MG63 (cell line): Measurements from ENCODE around the gene EYA2. TPM values are rescaled to one million over a fixed set of nuclear protein-coding genes. Genes with fewer than 3 reads are reported as not detected.
"Not testable (repeated sequence)": the region's sequence is repeated elsewhere in the genome, so short reads cannot be mapped to it uniquely, and the experiment has no call there.

Source experiments
- DNase-seq: peaks from one replicate; pipeline ENCODE4 v3.0.0-alpha.2; 2020
- H3K27me3 ChIP-seq: fragments of 250-450 bp; sonication (Bioruptor Pico); 2 replicates; pipeline ENCODE4 v1.5.1; 2020; ENCODE audit warnings: mild to moderate bottlenecking, moderate library complexity
- H3K36me3 ChIP-seq: fragments of 250-450 bp; sonication (Bioruptor Pico); 2 replicates; pipeline ENCODE4 v1.5.1; 2020; ENCODE audit warnings: mild to moderate bottlenecking, moderate library complexity
- H3K4me3 ChIP-seq: fragments of 250-450 bp; sonication (Bioruptor Pico); 2 replicates; pipeline ENCODE4 v1.5.1; 2020; ENCODE audit warnings: mild to moderate bottlenecking, moderate library complexity
- H3K9me3 ChIP-seq: fragments of 250-450 bp; sonication (Bioruptor Pico); 2 replicates; pipeline ENCODE4 v1.5.1; 2020; ENCODE audit warnings: mild to moderate bottlenecking, moderate library complexity
- total RNA-seq: library from RNA; depleted of rRNA; stranded (reverse); fragments of >200 nt; shearing (Covaris generic); gene quantifications from 2 replicates; pipeline ENCODE4 v1.2.3, GENCODE V29; 2014; ENCODE audit warnings: low replicate concordance

EYA2 gene
- total RNA-seq, 1 experiment from 2014 or later, result 37.0 TPM

DNA sequence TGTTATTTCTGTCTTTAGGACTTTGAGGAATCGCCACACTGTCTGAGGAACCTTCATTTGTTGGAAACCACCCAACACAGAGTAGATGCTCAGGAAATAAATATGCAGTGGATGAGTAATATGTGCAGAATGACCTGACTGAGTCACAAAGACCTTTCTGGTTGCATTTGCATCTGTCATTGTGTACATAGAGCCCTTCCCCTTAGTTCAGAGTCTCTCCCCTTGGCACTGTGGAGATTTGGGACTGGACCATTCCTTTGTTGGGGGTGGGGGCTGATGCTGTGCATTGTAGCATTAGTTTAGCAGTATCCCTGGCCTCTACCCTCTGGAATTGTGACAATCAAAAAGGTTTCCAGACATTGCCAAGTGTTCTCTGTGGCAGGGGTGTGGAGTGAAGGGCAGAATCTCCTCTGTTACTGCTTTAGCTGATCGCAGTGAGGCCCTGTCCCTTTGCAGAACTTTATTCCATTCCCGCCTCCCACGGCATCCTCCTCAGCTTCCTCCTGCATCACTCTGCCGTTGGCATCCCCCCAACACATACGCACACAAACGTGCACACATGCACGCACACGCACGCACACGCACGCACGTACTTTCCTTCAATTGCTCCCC is 64.5 kb downstream of the EYA2 start:
- H3K27me3 ChIP-seq, result no peaks in the 10 kb centered on the region
- H3K36me3 ChIP-seq, result peaks cover 20% of the 10 kb centered on the region
- peak; percentile 87 for DNase-seq
- H3K9me3 ChIP-seq, result peaks cover 14% of the 10 kb centered on the region
- no peak overlapping the region for H3K4me3 ChIP-seq

DNA sequence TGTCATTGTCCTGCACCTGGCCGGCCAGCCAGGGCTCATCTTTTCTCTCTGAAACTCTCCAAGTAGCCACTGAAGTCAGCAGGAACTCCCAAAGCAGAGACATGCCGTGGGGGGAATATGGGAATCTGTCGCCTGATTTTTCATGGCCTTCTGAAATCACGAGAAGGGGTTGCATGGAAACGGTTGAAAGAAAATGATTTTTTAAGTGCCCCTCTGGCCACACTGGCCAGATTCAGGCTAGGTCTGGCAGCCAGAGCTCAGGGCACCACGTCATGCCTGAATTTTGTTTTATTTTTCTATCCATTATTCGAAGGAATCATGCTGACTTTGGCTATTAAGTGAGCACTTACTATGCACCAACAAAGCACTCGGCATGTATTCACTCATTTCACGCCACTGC is 65.2 kb downstream of the EYA2 start:
- peaks cover 20% of the 10 kb centered on the region for H3K36me3 ChIP-seq
- H3K4me3 ChIP-seq, result no peak overlapping the region
- peaks cover 14% of the 10 kb centered on the region for H3K9me3 ChIP-seq
- no peaks in the 10 kb centered on the region for H3K27me3 ChIP-seq
- DNase-seq, result no peak

GRCh38 chr20:46960536-46960935 is 65.9 kb downstream of the EYA2 start:
- Histone ChIP-seq H3K4me3 (no peak overlapping the region), H3K9me3 (peaks cover 14% of the 10 kb centered on the region), H3K27me3 (no peaks in the 10 kb centered on the region), H3K36me3 (peaks cover 20% of the 10 kb centered on the region)
- no peak for DNase-seq

- H3K4me3 ChIP-seq, H3K36me3 ChIP-seq, DNase-seq, H3K27me3 ChIP-seq, H3K9me3 ChIP-seq: not testable (repeated sequence)
These were observed 67.3 kb downstream of the EYA2 start for GRCh38 chr20:46961968-46962367.

GRCh38 chr20:46962452-46963195 is 68.0 kb downstream of the EYA2 start:
- peaks cover under 1% of the 10 kb centered on the region; the same call in 1 of the 2 replicates for H3K36me3 ChIP-seq
- no peak for DNase-seq
- H3K27me3 ChIP-seq, result no peaks in the 10 kb centered on the region
- H3K4me3 ChIP-seq, result no peak overlapping the region
- no peaks in the 10 kb centered on the region; the same call in 1 of the 2 replicates for H3K9me3 ChIP-seq

GRCh38 chr20:46963196-46963529 is 68.5 kb downstream of the EYA2 start:
- Histone ChIP-seq H3K27me3 (no peaks in the 10 kb centered on the region), H3K36me3 (no peaks in the 10 kb centered on the region), H3K4me3 (no peak overlapping the region), H3K9me3 (no peaks in the 10 kb centered on the region)
- DNase-seq, result no peak

- Histone ChIP-seq H3K27me3 (no peaks in the 10 kb centered on the region), H3K36me3 (no peaks in the 10 kb centered on the region), H3K9me3 (no peaks in the 10 kb centered on the region), H3K4me3 (no peak overlapping the region)
- DNase-seq, result no peak
These were observed 69.3 kb downstream of the EYA2 start for GRCh38 chr20:46963758-46964617.

- Histone ChIP-seq H3K9me3 (no peaks in the 10 kb centered on the region), H3K4me3 (no peak overlapping the region), H3K36me3 (no peaks in the 10 kb centered on the region), H3K27me3 (no peaks in the 10 kb centered on the region)
- no peak for DNase-seq
These were observed 70.2 kb downstream of the EYA2 start for GRCh38 chr20:46964618-46965455.

DNA sequence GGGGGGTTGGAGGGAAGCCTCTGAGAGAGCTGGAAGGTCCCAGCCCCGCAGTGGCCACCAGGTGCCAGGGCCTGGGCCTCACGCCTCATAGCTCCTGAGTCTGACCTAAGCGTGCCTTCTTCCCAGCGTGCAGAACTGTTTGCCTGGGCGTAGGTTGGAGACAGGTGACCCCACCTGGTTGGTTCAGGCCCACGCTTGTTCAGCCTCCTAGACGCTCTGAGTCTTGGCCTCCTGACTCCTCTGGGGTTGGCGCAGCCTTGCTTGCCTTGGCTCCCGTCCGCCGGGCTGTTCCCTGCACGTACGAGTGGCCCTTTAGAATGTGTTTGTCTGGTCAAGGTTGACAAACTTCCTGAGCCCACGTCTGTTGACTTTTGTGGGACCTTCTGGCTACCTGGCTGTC is 70.8 kb downstream of the EYA2 start:
- no peaks in the 10 kb centered on the region for H3K9me3 ChIP-seq
- no peaks in the 10 kb centered on the region for H3K36me3 ChIP-seq
- H3K4me3 ChIP-seq, result no peak overlapping the region
- DNase-seq, result no peak
- no peaks in the 10 kb centered on the region for H3K27me3 ChIP-seq

GRCh38 chr20:46967646-46968045 is 73.0 kb downstream of the EYA2 start:
- no peaks in the 10 kb centered on the region for H3K9me3 ChIP-seq
- no peak overlapping the region for H3K4me3 ChIP-seq
- no peak for DNase-seq
- no peaks in the 10 kb centered on the region for H3K27me3 ChIP-seq
- H3K36me3 ChIP-seq, result no peaks in the 10 kb centered on the region

- H3K36me3 ChIP-seq, result no peaks in the 10 kb centered on the region; the same call in 1 of the 2 replicates
- H3K9me3 ChIP-seq, result no peaks in the 10 kb centered on the region
- no peak overlapping the region for H3K4me3 ChIP-seq
- DNase-seq, result no peak
- no peaks in the 10 kb centered on the region for H3K27me3 ChIP-seq
These were observed 76.4 kb downstream of the EYA2 start for GRCh38 chr20:46970937-46971630.

DNA sequence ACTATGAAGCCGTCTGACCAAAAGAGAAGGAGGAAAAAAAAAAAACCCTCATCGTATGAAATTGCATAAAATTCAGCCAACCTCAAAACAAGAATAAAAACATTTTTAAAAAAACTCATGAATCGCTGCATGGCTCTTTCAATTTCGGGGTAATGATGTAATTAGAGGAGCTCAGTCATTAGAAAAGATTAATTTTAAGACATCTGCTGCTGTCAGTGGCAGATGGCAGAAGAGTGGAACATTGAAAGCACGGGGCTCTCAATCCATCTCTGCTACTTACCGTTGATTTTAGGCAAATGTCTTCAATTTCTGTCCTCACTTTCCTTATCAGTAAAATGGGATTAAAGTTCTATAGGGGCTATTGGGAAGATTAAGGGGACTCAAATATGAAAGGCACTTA is 79.1 kb downstream of the EYA2 start:
- Histone ChIP-seq H3K27me3 (no peaks in the 10 kb centered on the region), H3K4me3 (no peak overlapping the region), H3K9me3 (no peaks in the 10 kb centered on the region)

DNA sequence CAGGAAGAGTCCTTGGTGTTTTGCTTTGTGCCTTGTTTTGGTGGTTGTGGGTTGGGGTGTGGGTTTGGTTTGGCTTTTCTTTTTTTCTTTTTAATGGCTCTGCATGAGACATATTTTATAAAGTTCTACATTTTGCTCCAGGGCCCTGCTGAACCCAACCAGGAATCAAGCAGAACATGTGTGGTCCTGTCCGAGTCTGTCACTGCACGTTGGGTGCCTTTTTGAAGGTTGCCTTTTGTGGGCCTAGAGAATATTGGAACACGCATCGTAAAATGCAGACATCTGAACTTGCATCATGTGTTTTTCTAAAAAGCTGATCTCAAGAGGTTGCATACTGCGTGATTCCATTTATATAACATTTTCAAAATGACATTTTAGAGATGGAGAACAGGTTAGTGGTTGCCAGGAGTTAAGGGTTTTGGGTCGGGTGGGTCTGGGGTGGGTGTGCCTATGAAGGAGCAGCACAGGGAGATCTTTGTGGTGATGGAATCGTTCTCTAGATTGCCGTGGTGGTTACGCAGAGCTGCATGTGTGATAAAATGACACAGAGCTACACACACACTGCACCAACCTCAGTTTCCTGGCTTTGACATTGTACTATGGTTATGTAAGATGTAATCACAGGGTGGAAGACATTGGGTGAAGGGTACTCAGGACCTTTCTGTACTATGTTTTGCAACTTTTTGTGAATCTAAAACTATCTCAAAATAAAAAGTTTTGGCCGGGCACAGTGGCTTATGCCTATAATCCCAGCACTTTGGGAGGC is 80.2 kb downstream of the EYA2 start:
- H3K36me3 ChIP-seq, result no peaks in the 10 kb centered on the region; the same call in 1 of the 2 replicates
- H3K27me3 ChIP-seq, result no peaks in the 10 kb centered on the region
- no peak overlapping the region for H3K4me3 ChIP-seq
- no peak for DNase-seq
- H3K9me3 ChIP-seq, result no peaks in the 10 kb centered on the region

More for the DNA sequence above, 79.1 kb downstream of the EYA2 start:
- DNase-seq, result no peak
- no peaks in the 10 kb centered on the region; the same call in 1 of the 2 replicates for H3K36me3 ChIP-seq

GRCh38 chr20:46975976-46976375 is 81.3 kb downstream of the EYA2 start:
- H3K36me3 ChIP-seq, result no peaks in the 10 kb centered on the region; the same call in 1 of the 2 replicates
- no peaks in the 10 kb centered on the region for H3K9me3 ChIP-seq
- H3K4me3 ChIP-seq, result no peak overlapping the region
- no peak for DNase-seq
- no peaks in the 10 kb centered on the region for H3K27me3 ChIP-seq

DNA sequence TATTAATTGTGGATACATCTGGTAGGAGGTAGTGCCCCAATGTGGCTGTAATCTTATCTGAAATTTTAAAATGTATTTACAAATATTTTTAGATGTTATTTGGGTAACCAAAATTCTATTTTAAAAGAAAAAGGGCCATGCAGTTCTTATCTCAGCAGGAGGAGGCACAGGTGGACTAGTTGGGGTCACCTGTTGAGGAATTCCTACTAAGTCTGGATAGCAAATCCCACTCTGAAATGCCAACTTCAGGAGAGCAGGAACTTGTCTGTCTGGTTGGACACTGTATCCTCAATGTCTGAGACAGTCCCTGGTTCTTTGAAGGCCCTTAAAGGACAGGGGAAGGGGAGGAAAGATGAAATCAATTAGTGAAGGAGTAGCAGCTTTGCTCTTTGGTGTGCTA is 82.6 kb downstream of the EYA2 start:
- Histone ChIP-seq H3K9me3 (peaks cover under 1% of the 10 kb centered on the region), H3K4me3 (no peak overlapping the region), H3K36me3 (no peaks in the 10 kb centered on the region; the same call in 1 of the 2 replicates), H3K27me3 (no peaks in the 10 kb centered on the region)
- DNase-seq, result no peak
